Measurements from ENCODE around the gene MFGE8. TPM values are rescaled to one million over a fixed set of nuclear protein-coding genes. Genes with fewer than 3 reads are reported as not detected.
"Not testable (repeated sequence)": the region's sequence is repeated elsewhere in the genome, so short reads cannot be mapped to it uniquely, and the experiment has no call there.

Gene MFGE8
- total RNA-seq, 1 experiment from 2014 or later: 69.1 TPM

GRCh38 chr15:88930579-88930978 is 17.4 kb upstream of the MFGE8 start:
- no peaks in the 10 kb centered on the region for H3K36me3 ChIP-seq
- H3K27ac ChIP-seq: no peak overlapping the region
- no peaks in the 10 kb centered on the region for H3K27me3 ChIP-seq
- H3K4me1 ChIP-seq: no peaks in the 10 kb centered on the region
- H3K9me3 ChIP-seq (replicated peaks): no peaks in the 10 kb centered on the region; the same call in 1 of the 2 replicates
- no peak for DNase-seq
- no peak overlapping the region for H3K4me3 ChIP-seq

- H3K27me3 ChIP-seq; DNase-seq; H3K9me3 ChIP-seq (replicated peaks); H3K27ac ChIP-seq; H3K4me1 ChIP-seq; H3K36me3 ChIP-seq; H3K4me3 ChIP-seq: not testable (repeated sequence)
Observed at GRCh38 chr15:88929358-88930098, 16.3 kb upstream of the MFGE8 start.

GRCh38 chr15:88928192-88928591 is 15.0 kb upstream of the MFGE8 start:
- H3K4me1 ChIP-seq; H3K36me3 ChIP-seq; H3K27me3 ChIP-seq; H3K9me3 ChIP-seq (replicated peaks); H3K27ac ChIP-seq; DNase-seq; H3K4me3 ChIP-seq: not testable (repeated sequence)

- H3K4me1 ChIP-seq; H3K36me3 ChIP-seq; H3K27me3 ChIP-seq; DNase-seq; H3K4me3 ChIP-seq; H3K27ac ChIP-seq; H3K9me3 ChIP-seq (replicated peaks): not testable (repeated sequence)
Observed at GRCh38 chr15:88925648-88926047, 12.5 kb upstream of the MFGE8 start.

- not testable (repeated sequence) for H3K9me3 ChIP-seq (replicated peaks); DNase-seq; H3K4me3 ChIP-seq; H3K36me3 ChIP-seq; H3K27me3 ChIP-seq
- Histone ChIP-seq H3K27ac (peak overlapping the region; percentile 38), H3K4me1 (peaks cover 29% of the 10 kb centered on the region)
Observed at GRCh38 chr15:88920892-88921435, 7.8 kb upstream of the MFGE8 start.

- Histone ChIP-seq H3K9me3 (replicated peaks) (peaks cover 3% of the 10 kb centered on the region; the same call in 1 of the 2 replicates), H3K36me3 (no peaks in the 10 kb centered on the region), H3K4me1 (peaks cover 29% of the 10 kb centered on the region), H3K27me3 (no peaks in the 10 kb centered on the region), H3K4me3 (no peak overlapping the region), H3K27ac (peak overlapping the region; percentile 38)
- DNase-seq: peak; percentile 52 to 55
Observed at GRCh38 chr15:88920186-88920891, 7.2 kb upstream of the MFGE8 start.

GRCh38 chr15:88918738-88919137 is 5.6 kb upstream of the MFGE8 start:
- no peak overlapping the region for H3K4me3 ChIP-seq
- H3K9me3 ChIP-seq (replicated peaks): peaks cover 3% of the 10 kb centered on the region; the same call in 1 of the 2 replicates
- peak overlapping the region; percentile 62 for H3K27ac ChIP-seq
- H3K36me3 ChIP-seq: no peaks in the 10 kb centered on the region
- peak; percentile 87 to 91 for DNase-seq
- H3K4me1 ChIP-seq: peaks cover 29% of the 10 kb centered on the region
- no peaks in the 10 kb centered on the region for H3K27me3 ChIP-seq

- no peaks in the 10 kb centered on the region for H3K36me3 ChIP-seq
- no peak for DNase-seq
Observed at GRCh38 chr15:88917760-88918159, 4.6 kb upstream of the MFGE8 start.

GRCh38 chr15:88915354-88915753 is 2.2 kb upstream of the MFGE8 start:
- H3K9me3 ChIP-seq (replicated peaks): 0 out of 2 replicates have a peak, but pooled peaks cover 3% of the 10 kb centered on the region
- H3K36me3 ChIP-seq: no peaks in the 10 kb centered on the region

More at GRCh38 chr15:88917760-88918159, 4.6 kb upstream of the MFGE8 start:
- Histone ChIP-seq H3K4me3 (no peak overlapping the region), H3K4me1 (peaks cover 29% of the 10 kb centered on the region), H3K27ac (no peak overlapping the region), H3K27me3 (no peaks in the 10 kb centered on the region), H3K9me3 (replicated peaks) (peaks cover 3% of the 10 kb centered on the region; the same call in 1 of the 2 replicates)

GRCh38 chr15:88913850-88914169 is 631 bp upstream of the MFGE8 start:
- DNase-seq: no peak
- no peaks in the 10 kb centered on the region for H3K9me3 ChIP-seq (replicated peaks)
- peak overlapping the region; percentile 75 for H3K27ac ChIP-seq
- H3K4me3 ChIP-seq: peak overlapping the region; percentile 94
- peaks cover 4% of the 10 kb centered on the region; the same call in 1 of the 2 replicates for H3K36me3 ChIP-seq
- H3K4me1 ChIP-seq: peaks cover 15% of the 10 kb centered on the region
- H3K27me3 ChIP-seq: no peaks in the 10 kb centered on the region

More at GRCh38 chr15:88915354-88915753, 2.2 kb upstream of the MFGE8 start:
- no peak overlapping the region for H3K27ac ChIP-seq
- no peaks in the 10 kb centered on the region for H3K27me3 ChIP-seq
- H3K4me3 ChIP-seq: no peak overlapping the region
- DNase-seq: no peak
- peaks cover 30% of the 10 kb centered on the region for H3K4me1 ChIP-seq

- Histone ChIP-seq H3K4me3 (peak overlapping the region; percentile 94), H3K27ac (peak overlapping the region; percentile 75), H3K27me3 (no peaks in the 10 kb centered on the region), H3K4me1 (peaks cover 5% of the 10 kb centered on the region), H3K36me3 (peaks cover 4% of the 10 kb centered on the region; the same call in 1 of the 2 replicates), H3K9me3 (replicated peaks) (no peaks in the 10 kb centered on the region)
- DNase-seq: peak; percentile 53 to 61
Observed at GRCh38 chr15:88912500-88912921, 668 bp downstream of the MFGE8 start.

GRCh38 chr15:88911766-88912118 is 1.4 kb downstream of the MFGE8 start:
- Histone ChIP-seq H3K4me1 (peaks cover 5% of the 10 kb centered on the region; the same call in 1 of the 2 replicates), H3K36me3 (peaks cover 4% of the 10 kb centered on the region), H3K27me3 (no peaks in the 10 kb centered on the region), H3K9me3 (replicated peaks) (no peaks in the 10 kb centered on the region), H3K27ac (no peak overlapping the region), H3K4me3 (peak overlapping the region; percentile 94)
- DNase-seq: no peak

GRCh38 chr15:88909956-88910831 is 3.0 kb downstream of the MFGE8 start:
- H3K9me3 ChIP-seq (replicated peaks): no peaks in the 10 kb centered on the region
- H3K36me3 ChIP-seq: peaks cover 8% of the 10 kb centered on the region
- no peak overlapping the region for H3K4me3 ChIP-seq
- H3K27ac ChIP-seq: no peak overlapping the region
- H3K27me3 ChIP-seq: no peaks in the 10 kb centered on the region
- no peak for DNase-seq
- peaks cover 5% of the 10 kb centered on the region; the same call in 1 of the 2 replicates for H3K4me1 ChIP-seq

All from SJCRH30 (cell line).